ENCODE data around the gene CAPN14. TPM values are rescaled to one million over a fixed set of nuclear protein-coding genes. Genes with fewer than 3 reads are reported as not detected.

The CAPN14 gene
- polyA plus RNA-seq, 3 donors = 0.07 to 0.18 (median 0.13) TPM

DNA sequence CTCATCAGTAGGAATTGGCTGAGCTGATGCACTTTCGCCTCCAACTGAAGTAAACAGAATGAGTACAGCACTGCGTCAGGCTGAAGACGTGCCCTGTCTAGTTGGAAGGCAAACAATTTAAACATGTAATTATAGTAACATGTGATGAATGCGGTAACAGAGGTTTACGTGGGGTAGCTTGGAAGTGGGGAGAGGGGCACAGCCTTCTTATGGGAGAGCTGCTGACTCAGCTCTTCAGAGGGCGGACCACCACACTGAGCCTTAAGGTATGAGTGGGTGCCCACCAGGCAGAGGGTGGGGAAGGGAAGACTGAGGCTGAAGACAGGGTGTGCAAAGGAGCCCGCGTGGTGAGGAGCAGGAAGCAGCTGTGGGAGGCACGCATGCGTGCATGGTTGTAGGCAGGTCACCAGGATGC is 10.4 kb upstream of the CAPN14 start:
- DNase-seq = no peak

DNA sequence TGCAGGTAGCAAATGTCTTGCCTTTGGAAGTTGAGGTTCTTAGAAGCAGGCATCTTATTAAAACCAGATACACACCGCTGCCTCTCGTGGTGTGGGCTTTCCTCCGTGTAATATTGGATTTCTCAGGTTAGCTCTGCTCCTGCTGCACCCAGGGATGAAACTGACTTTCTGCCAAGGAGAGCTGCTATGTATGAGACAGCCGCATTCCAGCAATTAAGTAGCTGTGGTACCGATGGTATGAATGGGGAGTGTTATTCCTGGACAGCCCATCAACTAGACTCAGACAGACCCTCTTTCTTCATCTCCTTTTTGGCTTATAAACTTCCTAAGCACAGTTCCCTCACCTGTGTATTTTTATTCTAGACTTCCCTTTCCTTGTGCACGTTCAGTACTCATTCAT is 9.8 kb upstream of the CAPN14 start:
- DNase-seq = no peak

DNA sequence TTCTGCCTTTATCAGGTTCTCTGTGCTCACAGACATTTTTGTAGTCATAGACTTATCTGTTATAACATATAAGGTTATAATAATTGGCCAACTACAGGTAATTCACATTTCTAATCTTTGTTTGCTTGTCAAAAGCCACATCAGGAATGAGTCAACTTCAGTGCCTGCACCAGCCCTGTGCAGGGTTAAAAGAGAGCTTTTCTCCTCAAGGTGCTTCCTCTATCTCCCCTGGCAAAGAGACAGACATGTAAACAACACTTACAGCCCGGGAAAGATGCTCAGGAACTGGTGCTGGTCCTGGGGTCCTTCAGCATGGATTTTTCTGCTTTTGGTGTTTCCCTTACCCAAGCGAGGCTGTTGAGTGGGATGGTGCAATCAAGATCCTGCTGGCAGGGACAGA is 9.0 kb upstream of the CAPN14 start:
- no peak for DNase-seq

GRCh38 chr2:31223749-31224148 is 6.4 kb upstream of the CAPN14 start:
- DNase-seq = no peak

DNA sequence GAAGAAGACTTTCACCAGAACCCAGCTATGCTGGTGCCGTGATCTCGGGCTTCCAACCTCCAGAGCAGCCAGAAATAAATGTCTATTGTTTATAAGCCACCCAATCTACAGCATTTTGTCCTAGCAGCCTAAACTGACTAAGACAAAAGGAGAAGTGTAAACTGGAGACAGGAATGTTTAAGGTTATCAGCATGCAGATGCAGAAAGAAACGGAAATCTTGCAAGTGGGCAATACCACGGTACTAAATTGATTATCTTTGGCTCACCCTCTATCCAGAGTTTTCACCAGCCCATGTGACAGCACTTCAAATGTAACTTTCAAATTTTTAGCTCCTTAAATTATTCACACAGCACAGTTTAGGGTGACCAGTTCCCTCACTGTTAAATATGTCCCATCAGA is 5.7 kb upstream of the CAPN14 start:
- no peak for DNase-seq

DNA sequence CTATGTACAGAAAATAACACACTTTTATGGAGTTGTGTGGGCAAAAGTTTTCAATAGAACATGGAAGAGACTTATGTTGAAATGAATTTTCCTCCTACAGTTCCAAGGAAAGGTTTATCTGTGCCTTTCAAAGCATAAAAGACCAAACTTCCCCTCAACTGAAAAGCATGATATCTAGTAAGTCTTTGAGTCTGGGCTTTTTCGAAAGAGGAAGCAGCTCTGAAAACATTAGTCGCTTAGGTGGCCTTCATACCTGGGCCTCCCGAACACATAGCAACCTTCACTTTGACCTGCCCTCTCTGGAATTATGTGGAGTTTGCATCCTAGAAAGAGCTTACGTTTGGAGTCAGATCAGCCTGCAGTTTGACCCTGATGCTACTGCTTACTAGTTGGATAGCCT is 4.8 kb upstream of the CAPN14 start:
- DNase-seq = no peak

DNA sequence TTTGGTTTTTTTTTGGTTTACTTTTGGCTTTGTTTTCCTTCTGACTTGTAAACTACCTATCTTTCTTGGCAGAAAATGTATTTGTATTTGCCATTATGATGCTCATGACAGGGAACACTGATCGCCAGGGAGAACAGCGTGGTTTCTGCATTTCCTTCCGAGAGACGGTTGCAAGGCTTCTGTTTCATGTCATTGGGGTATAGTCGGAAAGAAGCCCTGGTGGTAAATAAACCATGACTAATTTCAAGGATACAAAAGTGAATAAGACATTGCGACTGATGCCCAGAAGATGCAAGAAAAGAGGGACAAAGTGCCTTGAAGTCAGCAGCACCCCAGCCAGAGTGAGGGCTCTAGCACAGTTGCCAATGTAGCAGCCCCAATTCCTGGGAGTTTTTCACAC is 4.2 kb upstream of the CAPN14 start:
- no peak for DNase-seq

GRCh38 chr2:31219131-31219969 is 2.0 kb upstream of the CAPN14 start:
- DNase-seq = no peak

DNA sequence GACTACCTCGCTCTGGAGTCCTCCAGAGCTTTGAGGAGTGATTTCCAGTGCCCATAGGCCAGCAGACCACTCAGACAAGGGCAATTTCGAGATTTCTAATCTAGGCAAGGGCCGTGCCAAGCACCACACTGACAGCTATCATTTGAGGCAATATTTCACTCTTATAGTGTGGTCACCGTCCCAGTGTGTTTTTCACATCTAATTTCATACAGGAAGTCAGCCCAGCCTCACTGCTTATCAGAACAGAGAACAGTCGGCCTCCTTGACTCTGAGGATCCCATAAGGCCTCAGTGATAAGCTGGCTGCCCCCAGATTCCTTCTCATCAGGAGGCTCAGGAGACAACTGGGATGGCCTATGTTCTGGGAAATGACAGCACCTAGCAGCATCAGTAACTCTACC is 581 bp downstream of the CAPN14 start:
- DNase-seq = no peak

DNA sequence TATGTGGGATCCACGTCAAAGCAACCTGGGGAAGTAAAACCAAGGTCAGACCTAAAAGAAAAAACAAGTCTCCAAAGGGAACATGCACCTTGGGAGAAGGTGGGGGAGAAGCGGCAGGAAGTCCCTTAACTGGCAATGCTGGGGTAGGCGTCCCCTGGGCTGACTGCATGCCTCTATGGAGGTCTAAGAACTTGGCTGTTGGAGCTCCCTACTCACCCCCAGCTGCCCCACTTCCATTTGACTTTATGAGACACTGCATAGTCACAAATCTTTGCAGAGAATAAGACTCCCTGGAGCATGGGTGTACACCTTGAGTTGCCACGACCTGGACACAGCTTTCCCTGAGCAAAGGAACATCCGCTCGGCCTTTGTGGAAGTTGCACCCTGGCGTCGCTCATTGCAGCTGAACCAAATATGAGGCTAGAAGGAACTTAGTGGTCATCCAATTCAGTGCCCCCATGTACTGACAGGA is 2.8 kb downstream of the CAPN14 start:
- no peak for DNase-seq

GRCh38 chr2:31213601-31214443 is 3.5 kb downstream of the CAPN14 start:
- DNase-seq = no peak

DNA sequence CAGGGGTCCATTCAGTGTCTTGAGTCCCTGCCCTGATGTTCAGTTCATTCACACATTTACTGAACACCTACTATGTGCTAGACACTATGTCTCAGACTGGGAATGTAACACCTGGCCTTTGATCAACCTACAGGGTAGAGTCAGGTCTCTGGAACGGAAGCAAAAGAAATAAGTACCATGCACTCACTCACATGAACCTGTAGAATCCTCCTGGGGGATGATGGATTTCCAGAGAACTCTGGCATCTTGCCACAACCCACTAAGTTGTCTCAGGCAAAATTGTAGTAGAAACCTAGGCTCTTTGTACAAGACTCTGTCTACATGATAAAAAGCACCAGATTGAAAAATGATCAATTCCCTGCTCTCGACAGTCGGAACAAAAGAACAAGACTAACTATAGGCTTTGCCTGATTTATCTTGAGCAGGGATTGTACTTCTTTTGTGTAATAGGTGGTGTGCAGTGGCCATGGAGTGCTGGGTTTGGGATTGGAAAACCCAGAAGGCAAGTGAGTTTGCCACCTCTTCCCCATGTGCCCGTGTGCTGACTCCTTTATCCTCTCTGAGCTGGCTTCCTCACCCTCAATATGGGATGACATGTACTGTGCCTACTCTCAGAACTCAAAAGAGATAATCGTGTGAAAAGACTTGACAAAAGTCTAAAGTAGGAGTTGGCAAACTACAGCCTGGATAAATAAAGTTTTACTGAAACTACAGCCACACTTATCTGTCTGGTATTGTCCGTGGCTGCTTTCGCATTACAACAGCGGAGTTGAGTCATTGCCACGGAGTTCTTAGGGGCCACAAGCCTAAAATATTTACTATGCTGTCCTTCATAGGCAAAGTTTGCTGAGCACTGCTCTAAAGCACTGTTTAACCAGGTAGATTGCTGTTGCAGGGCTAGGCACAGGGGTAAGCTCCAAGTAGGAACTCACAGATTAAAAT is 4.4 kb downstream of the CAPN14 start:
- no peak for DNase-seq

GRCh38 chr2:31208240-31208639 is 9.1 kb downstream of the CAPN14 start:
- no peak for DNase-seq

DNA sequence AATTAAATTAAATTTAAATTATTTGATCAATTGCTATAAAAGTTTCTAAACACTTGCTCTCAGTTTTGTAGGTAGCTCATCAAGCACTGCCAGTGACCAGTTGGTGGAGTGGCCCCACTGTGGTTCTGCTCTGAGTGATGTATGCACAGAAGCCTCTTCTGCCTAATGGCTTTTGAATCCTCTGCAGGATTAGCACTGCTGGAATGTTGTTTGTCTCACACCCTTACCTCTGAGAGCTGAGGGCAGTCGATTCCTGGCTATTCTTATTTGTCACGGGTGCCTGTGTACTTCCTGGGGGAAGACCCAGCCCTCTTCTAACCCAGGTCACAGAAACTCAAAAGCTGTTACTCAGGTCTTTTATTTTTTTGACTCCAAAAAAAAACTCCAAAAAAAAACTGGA is 9.5 kb downstream of the CAPN14 start:
- no peak for DNase-seq

DNA sequence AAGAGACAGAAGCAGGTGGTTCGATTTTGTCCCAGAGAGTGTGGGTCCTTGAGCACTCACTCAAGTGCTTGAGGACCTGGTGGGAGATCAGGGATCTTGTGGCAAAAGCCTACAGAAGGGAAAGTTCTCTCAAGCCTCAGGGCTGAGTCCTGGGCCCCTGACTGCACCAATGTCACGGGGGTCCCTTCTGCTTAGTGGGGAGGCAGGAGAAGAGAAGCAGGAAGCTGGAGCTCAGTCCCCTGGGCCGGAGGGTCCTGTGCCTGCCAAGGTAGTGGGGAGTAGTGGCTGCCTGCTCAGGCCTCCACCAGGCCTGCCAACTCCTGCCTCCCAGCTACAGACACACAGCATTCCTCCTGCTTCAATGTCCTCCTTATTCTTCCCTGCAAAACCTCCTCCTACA is 11.7 kb downstream of the CAPN14 start:
- DNase-seq = no peak

DNA sequence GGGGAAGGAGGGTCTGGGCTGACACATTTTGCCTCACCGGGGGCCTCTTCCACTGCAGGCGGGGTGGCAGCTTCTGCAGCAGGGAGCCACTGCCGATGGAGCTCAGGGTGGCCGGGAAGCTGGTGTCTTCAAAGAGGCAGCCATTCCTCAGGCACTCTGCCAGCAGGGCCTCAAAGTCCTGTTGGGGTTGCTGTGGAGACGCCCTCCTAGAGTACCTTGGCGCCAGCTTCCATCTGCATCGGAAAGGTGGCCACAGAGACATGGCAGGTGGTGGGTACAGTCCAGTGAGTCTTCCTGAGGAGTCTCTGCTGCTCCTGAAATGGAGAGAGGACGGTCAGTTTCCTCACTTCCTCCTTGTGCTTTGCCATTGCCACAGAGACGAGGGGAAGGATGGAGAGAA is 12.1 kb downstream of the CAPN14 start:
- no peak for DNase-seq

GRCh38 chr2:31204783-31205182 is 12.5 kb downstream of the CAPN14 start:
- peak; percentile 47 for DNase-seq

DNA sequence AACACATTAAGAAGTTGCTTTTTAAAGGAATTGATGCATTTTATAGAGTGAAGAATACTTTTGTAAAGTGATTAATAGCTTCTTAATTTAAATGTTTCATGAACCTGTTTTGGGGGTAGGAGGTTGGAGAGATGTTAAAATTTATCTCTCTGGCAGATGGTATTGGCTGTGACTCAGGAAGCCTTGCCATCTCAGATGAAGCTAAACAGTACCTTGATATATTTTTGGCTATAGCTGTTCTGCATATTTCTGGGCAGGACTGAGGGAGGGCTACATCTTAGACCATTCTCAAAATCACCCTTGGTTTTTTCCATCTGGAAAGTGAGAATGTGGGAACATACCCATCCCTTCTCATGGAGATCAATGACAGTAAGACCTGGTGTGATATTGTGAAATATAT is 13.4 kb downstream of the CAPN14 start:
- DNase-seq = no peak

GRCh38 chr2:31202833-31203232 is 14.5 kb downstream of the CAPN14 start:
- no peak for DNase-seq

GRCh38 chr2:31202041-31202440 is 15.3 kb downstream of the CAPN14 start:
- no peak for DNase-seq

DNA sequence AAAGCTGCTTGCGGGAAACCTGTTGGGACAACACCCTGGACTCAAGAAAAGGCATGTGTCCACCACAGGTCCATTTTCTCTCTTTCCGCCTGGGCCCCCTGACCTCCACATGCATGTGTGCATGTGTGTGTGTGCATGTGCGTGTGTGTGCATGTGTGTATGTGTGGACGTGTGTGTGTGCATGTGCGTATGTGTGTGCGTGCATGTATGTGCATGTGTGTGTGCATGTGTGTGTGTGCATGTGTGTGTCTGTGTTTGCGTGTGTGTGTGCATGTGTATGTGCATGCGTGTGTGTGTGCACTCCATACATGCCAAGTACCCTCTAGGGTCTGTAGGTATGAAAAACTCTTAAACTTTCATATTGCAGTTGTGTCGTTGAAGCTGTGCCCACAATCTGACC is 16.3 kb downstream of the CAPN14 start:
- DNase-seq = no peak

- DNase-seq = no peak
Observed at GRCh38 chr2:31199206-31199605, 18.1 kb downstream of the CAPN14 start.
